ENCODE results near the gene ADSS2. TPM values are rescaled to one million over a fixed set of nuclear protein-coding genes. Genes with fewer than 3 reads are reported as not detected.

The ADSS2 gene
- total RNA-seq, 2 experiments from 2014 or later: 46.8 to 47.7 TPM

DNA sequence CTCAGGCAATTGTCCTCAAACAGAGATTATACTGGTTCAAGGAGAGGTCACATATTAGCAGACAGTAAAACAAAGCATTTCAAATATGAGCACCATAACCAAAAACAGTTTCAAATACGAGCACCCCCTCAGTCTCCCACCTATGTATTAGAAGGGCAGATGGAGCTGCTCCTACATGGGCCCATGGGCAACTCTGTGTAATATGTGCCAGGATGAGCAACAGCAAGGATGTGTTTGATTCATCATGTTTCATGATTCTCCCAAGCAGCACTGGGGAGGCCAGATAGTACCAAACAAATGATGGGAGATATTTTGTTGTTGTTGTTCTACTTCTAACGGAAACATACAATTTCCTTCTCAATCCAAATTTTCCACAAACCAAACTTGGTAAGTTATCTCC lies 8.9 kb downstream of the ADSS2 start:
- Mint-ChIP-seq H3K4me1 (ENCODE audit: low read depth) (peaks cover 63% of the 10 kb centered on the region), H3K36me3 (peaks cover 16% of the 10 kb centered on the region), H3K27me3 (no peaks in the 10 kb centered on the region), H3K9me3 (no peaks in the 10 kb centered on the region), H3K27ac (no peak overlapping the region), H3K4me3 (no peak overlapping the region)
- ChIA-PET POLR2A (no interaction called here), CTCF (no interaction called here)
- intact Hi-C loops (cut with micrococcal nuclease): no loop called here
- DNase-seq: no peak

DNA sequence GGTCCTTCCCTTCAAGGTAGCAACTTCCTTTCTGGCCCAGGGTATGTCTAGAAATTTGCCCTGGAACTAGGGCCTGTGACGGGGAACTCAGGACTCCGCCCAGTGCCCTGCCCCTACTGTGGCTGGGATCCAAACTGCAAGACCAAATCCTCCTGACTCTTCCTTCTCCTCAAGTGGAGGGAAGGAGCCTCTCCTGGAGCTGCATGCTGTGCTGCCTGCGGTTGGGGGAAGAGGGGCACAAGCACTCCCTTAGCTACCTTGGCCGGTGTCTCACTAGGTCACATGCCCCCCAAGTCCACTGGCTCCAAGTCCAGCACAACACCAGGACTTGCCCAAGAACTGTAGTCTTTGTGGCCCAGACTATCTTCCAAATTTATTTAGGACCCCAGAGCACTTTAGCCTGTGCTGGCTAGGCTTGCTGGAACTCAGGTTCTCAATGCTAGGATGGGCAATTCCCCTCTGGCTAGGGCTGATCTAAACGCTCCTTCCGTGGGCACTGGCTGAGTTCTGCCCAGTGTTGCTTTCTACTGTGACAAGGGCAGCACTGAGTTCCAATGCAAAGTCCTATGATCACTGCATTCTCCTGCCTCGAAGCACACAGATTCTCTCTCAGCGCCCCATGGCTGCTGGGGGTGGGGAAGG lies 12.2 kb downstream of the ADSS2 start:
- peaks cover 19% of the 10 kb centered on the region for H3K36me3 Mint-ChIP-seq
- POLR2A ChIA-PET: no interaction called here
- DNase-seq: no peak
- no peaks in the 10 kb centered on the region for H3K9me3 Mint-ChIP-seq
- H3K27ac Mint-ChIP-seq: no peak overlapping the region
- H3K4me3 Mint-ChIP-seq: no peak overlapping the region
- CTCF ChIA-PET: no interaction called here
- intact Hi-C loops (cut with micrococcal nuclease): no loop called here
- peaks cover 58% of the 10 kb centered on the region for H3K4me1 Mint-ChIP-seq (ENCODE audit: low read depth)
- no peaks in the 10 kb centered on the region for H3K27me3 Mint-ChIP-seq

DNA sequence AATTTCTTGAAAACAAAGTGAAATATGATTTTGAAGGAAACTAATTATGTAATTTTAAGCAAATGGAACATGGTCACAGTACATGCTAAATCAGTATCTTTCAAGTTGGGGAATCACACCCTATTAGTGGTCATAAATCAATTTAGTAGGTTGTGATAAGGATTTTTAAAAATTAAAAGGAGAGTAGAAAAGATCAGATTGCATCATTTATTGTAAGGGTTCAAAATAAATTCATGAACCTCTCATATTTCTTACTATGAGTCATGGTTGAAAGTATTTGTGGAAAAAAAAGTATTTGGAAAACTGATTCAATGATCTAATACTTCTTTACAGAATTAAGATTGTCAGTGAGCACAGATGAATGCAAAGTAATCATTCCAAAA lies 14.6 kb downstream of the ADSS2 start:
- CTCF ChIA-PET: no interaction called here
- Mint-ChIP-seq H3K4me1 (ENCODE audit: low read depth) (peaks cover 45% of the 10 kb centered on the region), H3K27me3 (no peaks in the 10 kb centered on the region), H3K36me3 (peaks cover 22% of the 10 kb centered on the region), H3K9me3 (no peaks in the 10 kb centered on the region), H3K4me3 (no peak overlapping the region), H3K27ac (no peak overlapping the region)
- no peak for DNase-seq
- intact Hi-C loops (cut with micrococcal nuclease): no loop called here
- POLR2A ChIA-PET: no interaction called here

DNA sequence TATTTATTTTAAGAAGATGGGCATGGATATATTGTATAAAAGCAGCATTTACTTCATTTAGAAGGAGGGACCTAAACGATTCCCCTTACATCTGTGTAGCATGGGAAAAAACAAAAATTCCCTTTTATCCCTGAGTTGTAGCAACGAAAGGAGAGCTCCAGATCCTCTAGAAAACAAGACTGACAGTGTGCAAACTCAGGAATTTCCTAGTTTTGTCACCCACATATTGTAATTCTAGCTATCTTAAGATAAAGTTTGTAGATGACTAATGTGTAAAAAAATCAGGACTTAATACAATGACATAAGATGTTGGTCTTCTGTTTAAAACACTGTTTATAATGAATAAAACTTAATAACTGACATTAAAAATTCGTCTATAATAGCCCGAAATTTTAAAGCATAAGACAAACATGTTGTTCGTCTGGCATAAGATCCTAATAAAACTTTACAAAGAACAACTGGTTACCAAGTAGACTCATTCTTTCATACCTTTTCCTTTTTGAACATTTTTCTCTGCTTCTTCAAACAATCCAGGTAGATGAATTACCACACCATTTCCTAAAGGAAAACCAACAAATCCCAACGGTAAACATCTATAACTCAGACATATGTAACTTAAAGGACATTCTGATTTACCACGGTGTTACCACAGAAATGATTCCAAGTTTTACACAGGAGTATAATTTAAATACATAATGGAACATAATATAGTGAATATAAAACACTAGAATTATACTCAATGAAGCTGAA lies 15.2 kb downstream of the ADSS2 start:
- CTCF ChIA-PET: no interaction called here
- POLR2A ChIA-PET: no interaction called here
- H3K36me3 Mint-ChIP-seq: peaks cover 25% of the 10 kb centered on the region
- H3K9me3 Mint-ChIP-seq: no peaks in the 10 kb centered on the region
- intact Hi-C loops (cut with micrococcal nuclease): no loop called here
- peaks cover 45% of the 10 kb centered on the region for H3K4me1 Mint-ChIP-seq (ENCODE audit: low read depth)
- peak overlapping the region; percentile 89 for H3K27ac Mint-ChIP-seq
- H3K27me3 Mint-ChIP-seq: no peaks in the 10 kb centered on the region
- H3K4me3 Mint-ChIP-seq: no peak overlapping the region
- DNase-seq: no peak

DNA sequence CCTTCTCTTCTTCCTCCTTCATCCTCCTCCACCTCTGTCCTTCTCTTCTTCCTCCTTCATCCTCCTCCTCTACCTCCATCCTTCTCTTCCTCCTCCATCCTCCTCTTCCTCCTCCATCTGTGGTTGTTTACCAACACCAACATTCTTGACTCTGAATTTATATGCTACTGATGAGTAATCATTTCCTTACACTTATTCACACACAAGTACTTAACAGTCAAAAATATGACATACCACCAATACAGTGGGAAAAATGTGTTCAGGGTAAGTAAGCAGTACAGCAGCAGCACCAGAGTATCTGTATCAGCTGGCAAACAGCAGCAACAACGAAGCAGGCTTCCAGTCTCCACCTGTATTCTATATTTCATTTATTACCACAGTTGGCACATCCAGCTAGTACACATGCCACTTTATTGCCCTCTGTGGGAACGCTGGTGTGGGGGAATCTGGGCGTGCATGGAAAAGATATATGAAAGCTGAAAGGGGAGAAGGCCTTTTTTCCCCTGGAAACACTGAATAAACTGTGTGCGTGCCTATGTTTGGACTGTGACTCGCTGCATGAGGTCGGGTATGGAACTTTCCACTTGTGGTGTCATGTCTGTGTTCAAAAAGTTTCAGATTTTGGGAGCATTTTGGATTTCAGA lies 16.0 kb downstream of the ADSS2 start:
- peak overlapping the region; percentile 89 for H3K27ac Mint-ChIP-seq
- ChIA-PET CTCF (no interaction called here), POLR2A (no interaction called here)
- H3K36me3 Mint-ChIP-seq: peaks cover 25% of the 10 kb centered on the region
- H3K4me1 Mint-ChIP-seq (ENCODE audit: low read depth): peaks cover 45% of the 10 kb centered on the region
- intact Hi-C loops (cut with micrococcal nuclease): loop anchor here (1.0 kb wide), 1 partner anchor 15 kb away; no protein-coding TSS in a partner anchor
- H3K27me3 Mint-ChIP-seq: no peaks in the 10 kb centered on the region
- peak; percentile 53 for DNase-seq
- H3K9me3 Mint-ChIP-seq: no peaks in the 10 kb centered on the region
- H3K4me3 Mint-ChIP-seq: no peak overlapping the region

DNA sequence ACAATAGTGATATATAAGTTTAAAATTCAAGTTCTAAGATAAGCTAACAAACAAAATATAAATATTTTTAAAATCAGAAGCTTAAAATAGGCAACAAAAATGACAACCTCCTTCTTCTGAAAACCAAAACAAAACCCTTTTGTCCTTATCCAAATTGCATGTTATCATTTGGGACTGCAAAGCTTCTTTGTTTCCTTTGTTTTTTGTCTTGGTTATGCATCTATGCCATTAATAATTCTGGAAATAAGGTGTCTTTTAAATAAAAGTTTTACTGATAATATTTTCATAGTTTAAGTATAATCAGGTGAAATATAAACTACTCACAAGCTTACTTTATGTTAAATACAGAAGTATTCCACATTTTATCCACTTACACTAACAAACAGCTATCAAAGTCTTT lies 20.5 kb downstream of the ADSS2 start:
- Mint-ChIP-seq H3K36me3 (peaks cover 28% of the 10 kb centered on the region), H3K27me3 (no peaks in the 10 kb centered on the region), H3K4me3 (no peak overlapping the region), H3K9me3 (no peaks in the 10 kb centered on the region), H3K27ac (no peak overlapping the region), H3K4me1 (ENCODE audit: low read depth) (peaks cover 14% of the 10 kb centered on the region)
- intact Hi-C loops (cut with micrococcal nuclease): no loop called here
- DNase-seq: no peak
- POLR2A ChIA-PET: no interaction called here
- CTCF ChIA-PET: interaction anchor here (1.0 kb wide), 1 partner anchor 17 kb away, joined by 4 read pairs; no protein-coding TSS in a partner anchor

DNA sequence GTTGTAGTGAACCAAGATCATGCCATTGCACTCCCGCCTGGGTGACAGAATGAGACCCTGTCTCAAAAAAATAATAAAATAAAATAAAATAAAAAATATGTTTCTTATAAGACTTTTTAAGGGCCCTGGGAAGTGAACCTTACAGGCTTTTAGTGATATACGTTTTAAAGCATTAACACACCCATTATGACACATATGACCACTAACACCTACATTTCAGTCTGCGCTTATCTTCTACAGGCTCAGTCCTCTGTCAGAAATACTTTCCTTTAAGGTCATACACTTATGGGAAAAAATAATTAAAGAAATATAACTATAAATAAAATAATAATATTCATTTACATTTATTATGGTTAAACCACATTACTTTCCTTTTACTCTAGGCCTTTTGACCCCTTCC lies 21.9 kb downstream of the ADSS2 start:
- ChIA-PET CTCF (no interaction called here), POLR2A (no interaction called here)
- no peaks in the 10 kb centered on the region for H3K9me3 Mint-ChIP-seq
- peaks cover 8% of the 10 kb centered on the region for H3K4me1 Mint-ChIP-seq (ENCODE audit: low read depth)
- intact Hi-C loops (cut with micrococcal nuclease): no loop called here
- peaks cover 26% of the 10 kb centered on the region for H3K36me3 Mint-ChIP-seq
- DNase-seq: no peak
- no peaks in the 10 kb centered on the region for H3K27me3 Mint-ChIP-seq
- H3K27ac Mint-ChIP-seq: no peak overlapping the region
- H3K4me3 Mint-ChIP-seq: no peak overlapping the region

DNA sequence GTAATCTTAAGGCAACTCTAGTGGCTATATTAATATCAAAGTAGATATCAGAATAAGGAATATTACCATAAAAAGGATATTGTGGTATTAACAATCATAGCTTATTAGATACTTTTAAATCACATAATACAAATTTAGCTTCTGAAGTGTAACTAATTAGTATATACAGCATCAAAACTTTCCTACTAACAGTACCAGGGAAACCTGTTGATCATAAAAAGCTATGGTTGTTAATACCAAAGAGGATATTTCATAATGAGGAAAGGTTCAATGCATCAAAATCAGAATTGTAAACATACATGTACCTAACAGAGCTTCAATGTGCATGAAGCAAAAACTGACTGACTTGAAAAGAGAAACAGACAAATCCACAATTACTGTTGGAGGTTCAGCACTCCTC lies 24.1 kb downstream of the ADSS2 start:
- Mint-ChIP-seq H3K27me3 (no peaks in the 10 kb centered on the region), H3K9me3 (no peaks in the 10 kb centered on the region), H3K4me3 (no peak overlapping the region), H3K36me3 (peaks cover 33% of the 10 kb centered on the region), H3K27ac (no peak overlapping the region), H3K4me1 (ENCODE audit: low read depth) (peaks cover 8% of the 10 kb centered on the region)
- intact Hi-C loops (cut with micrococcal nuclease): no loop called here
- DNase-seq: no peak
- POLR2A ChIA-PET: no interaction called here
- CTCF ChIA-PET: no interaction called here

DNA sequence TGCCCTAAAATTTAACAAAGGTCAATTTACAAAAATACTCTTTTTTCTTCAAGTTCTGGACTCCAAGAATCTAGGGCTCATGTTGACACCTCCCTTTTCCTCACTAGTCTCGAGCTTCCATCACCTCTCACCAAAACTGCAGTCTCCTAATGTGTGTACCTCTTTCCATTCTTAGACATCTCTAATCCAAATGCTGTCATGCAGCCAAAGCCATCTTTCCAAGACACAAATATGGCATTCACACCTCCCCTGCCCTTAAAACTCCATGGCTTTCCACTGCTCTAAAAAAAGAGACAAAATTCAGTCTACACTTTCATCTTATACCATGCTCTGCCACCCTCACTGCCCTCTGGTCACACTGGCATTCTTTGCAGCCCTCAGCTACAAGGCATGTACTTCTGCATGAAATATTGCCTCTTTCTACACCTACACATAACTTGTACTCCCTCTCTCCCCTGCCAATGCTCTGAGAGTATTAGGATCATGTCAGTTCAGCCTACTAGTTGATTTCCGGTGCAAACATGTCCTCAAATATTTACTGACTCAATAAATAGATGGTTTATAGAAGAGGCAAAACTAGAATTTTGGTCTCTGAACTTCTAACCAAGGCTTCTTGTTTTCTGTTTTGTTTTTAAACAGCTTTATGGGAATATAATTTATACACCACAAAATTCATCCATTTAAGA lies 26.9 kb downstream of the ADSS2 start:
- DNase-seq: no peak
- intact Hi-C loops (cut with micrococcal nuclease): no loop called here
- Mint-ChIP-seq H3K4me3 (no peak overlapping the region), H3K27ac (no peak overlapping the region), H3K36me3 (peaks cover 35% of the 10 kb centered on the region), H3K27me3 (no peaks in the 10 kb centered on the region), H3K4me1 (ENCODE audit: low read depth) (peaks cover 11% of the 10 kb centered on the region), H3K9me3 (no peaks in the 10 kb centered on the region)
- POLR2A ChIA-PET: no interaction called here
- CTCF ChIA-PET: no interaction called here

DNA sequence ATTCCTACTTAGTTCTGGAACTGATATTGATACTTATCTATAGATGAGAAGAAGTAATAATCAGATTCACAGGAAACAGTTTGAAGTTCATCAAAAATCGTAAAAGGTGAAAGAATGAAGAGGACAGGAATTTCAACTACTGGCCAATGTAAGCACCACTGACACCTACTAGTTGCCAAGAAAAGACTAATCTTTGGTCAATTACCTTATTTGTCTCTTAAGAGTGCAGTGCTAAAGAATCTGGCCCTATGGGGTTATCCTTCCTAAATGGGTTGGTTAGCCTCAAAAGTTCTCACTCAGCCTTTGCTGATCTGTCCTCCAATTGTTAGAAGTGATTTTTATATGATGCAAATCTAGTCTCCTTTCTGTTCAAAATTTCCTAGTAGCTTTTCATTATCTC lies 29.5 kb downstream of the ADSS2 start:
- ChIA-PET CTCF (no interaction called here), POLR2A (no interaction called here)
- Mint-ChIP-seq H3K9me3 (no peaks in the 10 kb centered on the region), H3K4me1 (ENCODE audit: low read depth) (peaks cover 7% of the 10 kb centered on the region), H3K36me3 (peaks cover 48% of the 10 kb centered on the region), H3K4me3 (no peak overlapping the region), H3K27ac (no peak overlapping the region), H3K27me3 (no peaks in the 10 kb centered on the region)
- DNase-seq: no peak
- intact Hi-C loops (cut with micrococcal nuclease): no loop called here

DNA sequence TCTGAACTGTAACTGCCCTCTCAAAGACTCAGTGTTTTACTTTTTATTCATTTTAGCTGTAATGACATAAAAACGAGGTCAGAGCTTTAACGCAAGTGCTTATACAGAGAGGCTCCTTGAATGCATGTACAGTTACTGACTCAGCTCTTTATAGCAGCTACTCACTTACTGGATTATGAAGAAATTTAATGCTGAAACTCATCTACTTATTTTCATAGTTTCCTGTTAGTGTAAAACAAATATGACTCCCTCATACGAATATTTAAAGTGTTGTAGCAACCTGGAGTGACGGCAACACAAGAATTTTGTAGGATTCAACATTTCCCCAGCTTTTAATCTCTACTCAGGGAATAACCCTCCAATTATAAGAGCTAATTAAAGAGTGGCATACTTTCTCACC lies 32.7 kb downstream of the ADSS2 start:
- Mint-ChIP-seq H3K4me3 (no peak overlapping the region), H3K27me3 (no peaks in the 10 kb centered on the region), H3K4me1 (ENCODE audit: low read depth) (peaks cover 4% of the 10 kb centered on the region), H3K36me3 (peaks cover 62% of the 10 kb centered on the region), H3K27ac (no peak overlapping the region), H3K9me3 (no peaks in the 10 kb centered on the region)
- intact Hi-C loops (cut with micrococcal nuclease): no loop called here
- ChIA-PET POLR2A (interaction anchor here (1.1 kb wide), 1 partner anchor 19 kb away, joined by 4 read pairs; no protein-coding TSS in a partner anchor), CTCF (interaction anchor here (0.9 kb wide), 1 partner anchor 120 kb away, joined by 4 read pairs; no protein-coding TSS in a partner anchor)
- DNase-seq: no peak

DNA sequence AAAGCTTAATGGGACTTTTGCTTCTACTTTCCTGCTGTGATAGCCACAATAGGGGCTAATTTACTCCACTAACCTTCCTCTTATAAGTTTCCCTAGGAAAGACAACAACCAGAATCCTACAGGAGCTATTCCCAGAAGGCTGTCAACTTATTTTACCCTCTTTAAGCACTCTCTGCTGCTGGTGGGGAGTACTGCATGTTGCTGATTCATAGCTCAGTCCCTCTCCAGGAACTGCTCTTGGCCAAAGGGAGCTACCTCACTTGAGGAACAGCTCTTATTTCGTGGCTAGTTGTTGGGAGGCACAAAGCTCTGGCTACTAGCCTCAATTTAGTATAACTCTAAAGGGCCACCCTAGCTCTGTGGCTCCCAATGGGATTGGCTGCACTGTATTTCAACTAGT lies 37.2 kb downstream of the ADSS2 start:
- Mint-ChIP-seq H3K9me3 (no peaks in the 10 kb centered on the region), H3K27me3 (no peaks in the 10 kb centered on the region), H3K4me3 (no peak overlapping the region), H3K27ac (no peak overlapping the region), H3K4me1 (ENCODE audit: low read depth) (peaks cover 10% of the 10 kb centered on the region), H3K36me3 (peaks cover 79% of the 10 kb centered on the region)
- DNase-seq: no peak
- intact Hi-C loops (cut with micrococcal nuclease): no loop called here
- POLR2A ChIA-PET: interaction anchor here (1.5 kb wide), 1 partner anchor 14 kb away, joined by 5 read pairs; no protein-coding TSS in a partner anchor
- CTCF ChIA-PET: interaction anchor here (1.5 kb wide), 1 partner anchor 628 kb away, joined by 3 read pairs; no protein-coding TSS in a partner anchor

All from activated CD4-positive, alpha-beta memory T cell treated with anti-CD3 and anti-CD28 coated beads for 36 hours (primary cell).